Ecto neural progenitor cell (in vitro differentiated cells): ENCODE results near the gene CYP21A2.
"Not testable (repeated sequence)": the region's sequence is repeated elsewhere in the genome, so short reads cannot be mapped to it uniquely, and the experiment has no call there.

Experiments
- DNase-seq: peaks from one replicate; pipeline ENCODE4 v3.0.0-alpha.2; 2018; ENCODE audit warnings: low spot score

CYP21A2 gene

DNA sequence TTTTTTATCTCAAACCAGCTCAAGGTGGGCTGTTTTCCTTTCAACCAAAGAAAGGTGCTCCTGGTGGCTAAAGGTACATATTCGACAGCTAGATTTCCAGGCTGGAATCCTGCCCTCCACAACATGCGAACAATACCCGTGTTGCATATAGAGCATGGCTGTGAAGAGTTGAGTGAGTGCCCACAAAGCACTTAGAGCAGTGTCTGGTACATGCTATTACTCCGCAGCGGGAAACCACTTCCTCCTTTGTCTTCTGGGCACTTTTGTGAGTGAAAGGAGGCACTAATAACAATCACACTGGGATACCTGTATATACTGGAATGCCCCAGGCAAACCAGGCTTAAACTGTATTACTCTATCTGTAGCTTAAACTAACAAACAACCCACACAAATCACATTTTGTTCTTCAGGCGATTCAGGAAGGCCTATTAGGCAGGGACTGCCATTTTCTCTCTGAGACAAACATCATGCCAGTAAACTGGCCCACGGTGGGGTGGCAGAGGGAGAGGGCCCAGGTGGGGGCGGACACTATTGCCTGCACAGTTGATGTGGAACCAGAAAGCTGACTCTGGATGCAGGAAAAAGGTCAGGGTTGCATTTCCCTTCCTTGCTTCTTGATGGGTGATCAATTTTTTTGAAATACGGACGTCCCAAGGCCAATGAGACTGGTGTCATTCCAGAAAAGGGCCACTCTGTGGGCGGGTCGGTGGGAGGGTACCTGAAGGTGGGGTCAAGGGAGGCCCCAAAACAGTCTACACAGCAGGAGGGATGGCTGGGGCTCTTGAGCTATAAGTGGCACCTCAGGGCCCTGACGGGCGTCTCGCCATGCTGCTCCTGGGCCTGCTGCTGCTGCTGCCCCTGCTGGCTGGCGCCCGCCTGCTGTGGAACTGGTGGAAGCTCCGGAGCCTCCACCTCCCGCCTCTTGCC lies at the start of gene CYP21A2:
Gene CYP21A2 (plus strand): TSS at position 818 of the 927 bp plus-strand sequence. CDS start 8 bp downstream, at position 826.
- not testable (repeated sequence) for DNase-seq

DNA sequence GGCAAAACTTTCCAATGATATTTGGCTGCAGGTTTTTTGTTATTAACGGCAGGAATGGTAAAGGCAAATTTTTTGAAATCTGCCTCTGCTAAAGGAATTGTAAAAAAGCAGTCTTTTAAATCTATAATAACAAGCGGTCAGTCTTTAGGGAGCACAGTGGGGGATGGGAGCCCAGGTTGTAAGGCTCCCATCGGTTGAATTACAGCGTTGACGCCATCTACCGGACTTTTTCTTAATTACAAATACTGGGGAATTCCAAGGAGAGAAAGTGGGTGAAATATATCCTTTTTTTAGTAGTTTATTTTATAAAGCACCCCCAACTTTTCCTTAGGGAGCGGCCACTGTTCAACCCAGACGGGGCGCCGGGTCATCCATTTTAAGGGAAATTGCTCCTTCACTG lies 48.9 kb upstream of the CYP21A2 start:
- not testable (repeated sequence) for DNase-seq

DNA sequence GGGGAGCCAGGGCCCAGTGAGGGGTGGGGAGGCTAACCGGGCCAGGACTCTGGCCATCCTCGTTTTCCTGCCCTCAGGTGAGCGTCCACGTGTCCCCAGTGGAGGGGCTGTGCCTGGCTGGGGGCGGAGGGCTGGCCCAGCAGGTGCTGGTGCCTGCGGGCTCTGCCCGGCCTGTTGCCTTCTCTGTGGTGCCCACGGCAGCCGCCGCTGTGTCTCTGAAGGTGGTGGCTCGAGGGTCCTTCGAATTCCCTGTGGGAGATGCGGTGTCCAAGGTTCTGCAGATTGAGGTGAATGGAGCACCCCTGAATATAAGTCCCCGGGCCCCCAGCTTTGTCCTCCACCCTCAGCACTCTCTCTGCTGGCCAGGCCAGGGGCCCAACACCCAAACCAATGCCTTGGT lies 43.8 kb upstream of the CYP21A2 start:
- not testable (repeated sequence) for DNase-seq

DNA sequence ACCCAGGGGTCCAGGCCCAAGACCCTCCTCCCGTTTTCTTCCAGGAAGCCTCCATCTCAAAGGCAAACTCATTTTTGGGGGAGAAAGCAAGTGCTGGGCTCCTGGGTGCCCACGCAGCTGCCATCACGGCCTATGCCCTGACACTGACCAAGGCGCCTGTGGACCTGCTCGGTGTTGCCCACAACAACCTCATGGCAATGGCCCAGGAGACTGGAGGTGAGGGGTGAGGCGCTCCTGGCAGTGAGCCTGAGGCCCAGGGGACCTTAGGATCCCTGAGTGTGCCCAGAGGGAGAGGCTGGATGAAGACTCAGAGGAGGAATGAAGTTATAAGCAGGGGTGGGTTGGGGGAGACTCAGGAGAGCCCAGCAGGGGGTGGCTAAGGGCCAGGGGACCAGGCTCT lies 41.8 kb upstream of the CYP21A2 start:
- DNase-seq, result not testable (repeated sequence)

DNA sequence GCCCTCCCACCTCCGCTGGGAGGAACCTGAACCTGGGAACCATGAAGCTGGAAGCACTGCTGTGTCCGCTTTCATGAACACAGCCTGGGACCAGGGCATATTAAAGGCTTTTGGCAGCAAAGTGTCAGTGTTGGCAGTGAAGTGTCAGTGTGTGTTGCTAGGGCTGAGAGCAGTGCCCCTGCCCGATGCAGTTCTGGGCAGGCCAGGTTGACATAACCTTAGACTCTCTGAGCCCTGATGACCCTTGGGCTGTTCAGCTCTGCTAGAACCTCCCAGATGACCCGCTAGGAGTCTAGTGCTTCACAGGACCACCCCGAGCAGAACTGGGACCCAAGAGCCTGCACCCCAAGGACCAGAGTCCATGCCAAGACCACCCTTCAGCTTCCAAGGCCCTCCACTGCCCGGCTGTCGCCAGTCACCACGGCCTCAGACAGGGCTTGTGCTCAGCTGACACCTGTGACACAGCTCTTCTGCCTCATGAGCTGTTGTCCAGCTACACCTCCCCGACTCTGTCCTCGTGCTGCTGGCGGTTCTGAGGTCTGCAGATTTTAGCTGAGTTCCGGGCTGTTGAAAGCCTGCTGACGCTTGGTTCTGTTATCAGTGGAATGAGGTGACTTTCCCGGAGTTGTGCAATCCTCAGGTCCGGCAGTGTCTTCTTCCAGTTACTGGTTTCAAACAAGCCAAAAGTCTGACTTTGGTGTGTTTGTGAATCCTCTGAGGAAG lies 35.5 kb upstream of the CYP21A2 start:
- not testable (repeated sequence) for DNase-seq

DNA sequence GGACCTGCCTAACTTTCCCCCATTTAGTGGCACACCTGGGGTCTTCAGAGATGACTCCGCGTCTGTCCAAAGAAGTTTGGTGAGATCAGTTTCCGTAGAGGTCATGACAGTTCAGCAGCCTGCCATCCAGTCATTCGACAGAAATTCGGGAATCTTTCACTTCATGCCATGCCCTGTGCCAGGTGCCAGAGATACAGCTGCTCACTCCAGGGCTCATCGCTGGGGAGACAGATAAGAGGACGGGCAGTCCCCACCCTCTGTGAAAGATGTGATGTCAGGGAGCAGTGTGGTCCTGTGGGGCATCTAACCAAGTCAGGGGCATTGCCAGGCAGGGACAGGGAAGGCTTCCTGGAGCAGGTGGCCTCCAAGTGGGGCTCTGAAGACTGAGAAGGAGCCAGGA lies 34.9 kb upstream of the CYP21A2 start:
- DNase-seq, result not testable (repeated sequence)

DNA sequence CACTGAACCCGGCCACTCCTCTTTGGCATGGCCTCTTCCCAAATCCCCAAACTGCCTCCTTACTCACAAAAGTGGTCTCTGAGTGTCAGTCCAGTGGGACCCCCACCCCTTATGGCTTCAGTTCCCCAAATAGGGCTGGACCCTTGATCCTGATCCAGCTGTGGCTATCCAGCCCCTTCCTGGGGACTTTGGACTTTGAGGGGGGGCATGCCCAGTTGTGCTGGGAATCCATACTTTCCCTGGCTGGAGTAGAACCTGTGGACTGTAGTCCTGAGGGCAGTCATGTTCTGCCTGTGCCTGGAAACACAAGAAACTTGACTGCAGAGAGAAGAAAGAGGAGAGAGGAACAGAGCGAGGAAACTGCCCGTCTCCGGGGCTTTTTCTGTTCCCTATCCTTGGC lies 33.8 kb upstream of the CYP21A2 start:
- not testable (repeated sequence) for DNase-seq

DNA sequence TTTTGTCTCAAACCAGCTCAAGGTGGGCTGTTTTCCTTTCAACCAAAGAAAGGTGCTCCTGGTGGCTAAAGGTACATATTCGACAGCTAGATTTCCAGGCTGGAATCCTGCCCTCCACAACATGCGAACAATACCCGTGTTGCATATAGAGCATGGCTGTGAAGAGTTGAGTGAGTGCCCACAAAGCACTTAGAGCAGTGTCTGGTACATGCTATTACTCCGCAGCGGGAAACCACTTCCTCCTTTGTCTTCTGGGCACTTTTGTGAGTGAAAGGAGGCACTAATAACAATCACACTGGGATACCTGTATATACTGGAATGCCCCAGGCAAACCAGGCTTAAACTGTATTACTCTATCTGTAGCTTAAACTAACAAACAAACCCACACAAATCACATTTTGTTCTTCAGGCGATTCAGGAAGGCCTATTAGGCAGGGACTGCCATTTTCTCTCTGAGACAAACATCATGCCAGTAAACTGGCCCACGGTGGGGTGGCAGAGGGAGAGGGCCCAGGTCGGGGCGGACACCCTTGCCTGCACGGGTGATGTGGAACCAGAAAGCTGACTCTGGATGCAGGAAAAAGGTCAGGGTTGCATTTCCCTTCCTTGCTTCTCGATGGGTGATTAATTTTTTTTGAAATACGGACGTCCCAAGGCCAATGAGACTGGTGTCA lies 33.2 kb upstream of the CYP21A2 start:
- not testable (repeated sequence) for DNase-seq

DNA sequence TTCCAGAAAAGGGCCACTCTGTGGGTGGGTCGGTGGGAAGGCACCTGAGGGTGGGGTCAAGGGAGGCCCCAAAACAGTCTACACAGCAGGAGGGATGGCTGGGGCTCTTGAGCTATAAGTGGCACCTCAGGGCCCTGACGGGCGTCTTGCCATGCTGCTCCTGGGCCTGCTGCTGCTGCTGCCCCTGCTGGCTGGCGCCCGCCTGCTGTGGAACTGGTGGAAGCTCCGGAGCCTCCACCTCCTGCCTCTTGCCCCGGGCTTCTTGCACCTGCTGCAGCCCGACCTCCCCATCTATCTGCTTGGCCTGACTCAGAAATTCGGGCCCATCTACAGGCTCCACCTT lies 32.7 kb upstream of the CYP21A2 start:
- DNase-seq, result not testable (repeated sequence)

DNA sequence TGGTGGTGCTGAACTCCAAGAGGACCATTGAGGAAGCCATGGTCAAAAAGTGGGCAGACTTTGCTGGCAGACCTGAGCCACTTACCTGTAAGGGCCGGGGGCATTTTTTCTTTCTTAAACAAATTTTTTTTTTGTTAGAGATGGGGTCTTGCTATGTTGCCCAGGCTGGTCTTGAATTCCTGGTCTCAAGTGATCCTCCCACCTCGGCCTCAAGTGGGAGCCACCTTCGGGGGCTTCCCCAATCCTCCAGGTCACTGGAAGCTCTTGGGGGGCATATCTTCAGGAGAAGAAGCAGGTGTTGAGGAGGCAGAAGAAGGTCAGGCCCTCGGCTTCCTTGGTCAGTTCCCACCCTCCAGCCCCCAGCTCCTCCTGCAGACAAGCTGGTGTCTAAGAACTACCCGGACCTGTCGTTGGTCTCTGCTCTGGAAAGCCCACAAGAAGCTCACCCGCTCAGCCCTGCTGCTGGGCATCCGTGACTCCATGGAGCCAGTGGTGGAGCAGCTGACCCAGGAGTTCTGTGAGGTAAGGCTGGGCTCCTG lies 32.2 kb upstream of the CYP21A2 start:
- DNase-seq, result not testable (repeated sequence)

DNA sequence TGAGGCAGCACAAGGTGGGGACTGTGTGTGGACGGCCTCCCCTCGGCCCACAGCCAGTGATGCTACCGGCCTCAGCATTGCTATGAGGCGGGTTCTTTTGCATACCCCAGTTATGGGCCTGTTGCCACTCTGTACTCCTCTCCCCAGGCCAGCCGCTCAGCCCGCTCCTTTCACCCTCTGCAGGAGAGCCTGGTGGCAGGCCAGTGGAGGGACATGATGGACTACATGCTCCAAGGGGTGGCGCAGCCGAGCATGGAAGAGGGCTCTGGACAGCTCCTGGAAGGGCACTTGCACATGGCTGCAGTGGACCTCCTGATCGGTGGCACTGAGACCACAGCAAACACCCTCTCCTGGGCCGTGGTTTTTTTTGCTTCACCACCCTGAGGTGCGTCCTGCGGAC lies 31.1 kb upstream of the CYP21A2 start:
- DNase-seq, result not testable (repeated sequence)

DNA sequence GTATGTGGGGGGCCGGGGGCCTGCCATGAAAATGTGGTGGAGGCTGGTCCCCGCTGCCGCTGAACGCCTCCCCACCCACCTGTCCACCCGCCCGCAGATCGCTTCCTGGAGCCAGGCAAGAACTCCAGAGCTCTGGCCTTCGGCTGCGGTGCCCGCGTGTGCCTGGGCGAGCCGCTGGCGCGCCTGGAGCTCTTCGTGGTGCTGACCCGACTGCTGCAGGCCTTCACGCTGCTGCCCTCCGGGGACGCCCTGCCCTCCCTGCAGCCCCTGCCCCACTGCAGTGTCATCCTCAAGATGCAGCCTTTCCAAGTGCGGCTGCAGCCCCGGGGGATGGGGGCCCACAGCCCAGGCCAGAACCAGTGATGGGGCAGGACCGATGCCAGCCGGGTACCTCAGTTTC lies 30.2 kb upstream of the CYP21A2 start:
- not testable (repeated sequence) for DNase-seq

DNA sequence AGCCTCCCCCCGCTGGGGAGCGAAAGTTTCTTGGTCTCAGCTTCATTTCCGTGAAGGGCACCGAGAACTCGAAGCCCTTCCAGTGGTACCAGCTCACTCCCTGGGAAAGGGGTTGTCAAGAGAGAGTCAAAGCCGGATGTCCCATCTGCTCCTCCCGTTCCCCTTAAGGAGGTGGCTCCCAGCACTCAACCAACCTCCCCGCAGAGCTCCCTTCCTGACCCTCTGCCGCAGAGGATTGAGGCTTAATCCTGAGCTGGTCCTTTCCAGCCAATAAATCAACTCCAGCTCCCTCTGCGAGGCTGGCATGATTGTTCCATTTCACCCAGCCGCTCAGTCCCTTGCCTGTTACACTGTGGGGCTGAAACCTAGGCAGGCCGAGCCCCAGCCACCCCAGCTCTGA lies 29.6 kb upstream of the CYP21A2 start:
- DNase-seq, result not testable (repeated sequence)

DNA sequence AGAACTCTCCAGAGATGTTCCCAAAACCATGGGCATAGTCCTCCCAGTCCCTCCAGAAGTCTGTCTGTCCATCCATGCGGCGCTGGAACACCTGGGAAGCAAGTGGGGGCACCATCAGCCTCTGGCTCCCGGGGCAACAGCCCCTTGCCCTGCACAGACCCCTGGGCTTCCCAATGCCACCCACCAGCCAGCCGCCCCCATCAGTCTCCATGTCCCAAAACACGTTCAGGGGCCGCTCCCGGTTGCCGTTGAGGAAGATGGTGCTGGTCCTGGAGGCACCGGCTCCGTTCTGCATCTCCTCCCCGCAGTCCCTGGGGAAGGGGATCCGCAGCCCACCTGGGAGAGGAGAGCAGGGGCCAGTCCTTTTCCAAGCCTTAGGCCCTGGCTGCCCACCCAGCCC lies 28.7 kb upstream of the CYP21A2 start:
- DNase-seq, result not testable (repeated sequence)

DNA sequence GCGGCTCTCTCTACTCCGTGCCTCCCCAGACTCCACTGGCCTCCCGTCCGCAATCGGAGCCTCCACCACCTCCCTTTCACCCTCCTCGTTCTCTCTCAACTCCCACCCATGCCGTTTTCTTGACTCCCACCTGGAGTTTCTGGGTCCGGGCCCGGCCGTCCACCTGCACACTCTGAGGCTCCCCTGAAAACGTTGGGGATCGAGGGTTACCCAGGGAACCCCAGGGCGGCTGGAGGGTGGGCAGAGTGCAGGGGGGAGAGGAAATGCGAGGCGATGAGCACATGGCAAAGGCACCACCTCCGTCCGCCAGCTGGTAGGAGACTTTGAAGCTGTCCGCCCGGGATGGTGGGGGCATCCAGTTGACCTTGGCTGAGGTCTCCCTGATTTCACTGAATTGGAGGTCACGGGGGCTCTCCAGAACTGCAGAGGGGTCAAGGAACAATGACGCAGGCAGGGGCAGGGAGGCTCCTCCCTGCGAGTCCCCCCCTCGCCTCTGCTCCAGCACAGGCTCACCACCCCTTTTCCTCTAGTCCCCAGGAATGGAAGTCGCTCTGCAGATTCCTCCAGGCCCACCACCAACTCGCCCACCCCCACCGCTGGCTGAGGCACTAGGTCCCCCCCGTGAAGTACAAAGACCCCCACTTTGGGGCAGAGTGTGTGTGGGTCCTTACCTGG lies 27.2 kb upstream of the CYP21A2 start:
- not testable (repeated sequence) for DNase-seq

DNA sequence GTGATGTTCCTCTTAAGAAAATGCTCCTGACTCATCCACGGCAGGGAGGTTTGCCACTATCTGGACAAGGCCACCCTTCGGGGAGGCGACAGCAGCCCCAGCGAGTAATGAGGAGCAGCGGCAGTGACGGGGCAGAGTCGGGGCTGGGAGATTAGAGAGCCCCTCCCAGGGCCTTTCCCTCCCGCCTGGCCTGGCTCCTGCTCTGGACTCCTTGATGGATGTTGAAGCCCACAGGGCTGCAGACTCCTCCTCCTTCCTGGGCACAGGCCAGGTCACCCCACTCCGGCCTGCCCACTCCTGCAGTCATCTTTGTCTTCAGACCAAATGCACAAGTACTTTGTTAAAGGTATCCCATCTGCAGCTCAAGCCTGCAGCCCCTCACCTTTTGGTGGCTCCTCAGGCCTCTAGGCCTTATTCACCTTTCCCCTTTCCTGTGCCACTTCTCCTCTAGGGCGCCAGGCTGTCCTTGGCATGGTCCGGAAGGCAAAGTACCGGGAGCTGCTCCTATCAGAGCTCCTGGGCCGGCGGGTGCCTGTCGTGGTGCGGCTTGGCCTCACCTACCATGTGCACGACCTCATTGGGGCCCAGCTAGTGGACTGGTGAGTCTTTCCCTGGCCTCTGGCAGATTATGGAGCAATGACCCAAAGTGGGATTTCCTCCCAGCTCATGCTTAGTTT lies 25.1 kb upstream of the CYP21A2 start:
- DNase-seq, result not testable (repeated sequence)

DNA sequence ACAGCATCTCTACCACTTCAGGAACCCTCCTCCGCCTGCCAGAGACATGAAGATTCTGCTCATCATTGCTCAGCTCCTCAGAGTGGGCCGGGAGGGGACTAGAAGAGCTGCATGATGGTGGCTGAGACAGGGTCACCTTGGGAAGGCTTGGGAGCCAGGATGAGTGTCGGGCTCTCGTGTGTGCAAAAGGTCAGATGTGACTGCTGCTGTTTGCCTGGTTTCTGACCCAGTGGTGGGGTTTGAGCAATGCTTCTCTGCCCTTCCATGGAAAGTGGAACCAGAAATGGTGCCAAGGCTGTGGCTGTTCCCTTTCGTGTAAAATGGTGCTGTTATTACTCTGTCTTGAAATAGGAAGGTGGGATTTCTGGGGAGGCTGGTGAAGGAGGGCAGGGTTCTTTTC lies 24.5 kb upstream of the CYP21A2 start:
- not testable (repeated sequence) for DNase-seq

DNA sequence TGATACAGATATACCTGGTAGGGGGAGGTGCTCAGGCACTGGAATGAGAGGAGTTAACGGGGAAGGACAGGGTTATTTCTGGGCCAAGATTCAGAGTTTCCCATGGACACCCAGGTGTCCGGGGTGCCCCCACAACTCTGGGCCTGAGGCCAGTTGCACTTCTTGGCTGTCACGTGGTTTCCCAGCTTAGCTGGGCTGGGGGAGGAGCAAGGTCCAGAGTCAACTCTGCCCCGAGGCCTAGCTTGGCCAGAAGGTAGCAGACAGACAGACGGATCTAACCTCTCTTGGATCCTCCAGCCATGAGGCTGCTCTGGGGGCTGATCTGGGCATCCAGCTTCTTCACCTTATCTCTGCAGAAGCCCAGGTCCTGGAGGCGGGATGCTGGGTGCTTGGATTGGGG lies 23.7 kb upstream of the CYP21A2 start, which contains the start of gene C4B:
Gene C4B (plus strand): TSS at position 249 of the 400 bp plus-strand sequence. CDS start 51 bp downstream, at position 300.
- not testable (repeated sequence) for DNase-seq

DNA sequence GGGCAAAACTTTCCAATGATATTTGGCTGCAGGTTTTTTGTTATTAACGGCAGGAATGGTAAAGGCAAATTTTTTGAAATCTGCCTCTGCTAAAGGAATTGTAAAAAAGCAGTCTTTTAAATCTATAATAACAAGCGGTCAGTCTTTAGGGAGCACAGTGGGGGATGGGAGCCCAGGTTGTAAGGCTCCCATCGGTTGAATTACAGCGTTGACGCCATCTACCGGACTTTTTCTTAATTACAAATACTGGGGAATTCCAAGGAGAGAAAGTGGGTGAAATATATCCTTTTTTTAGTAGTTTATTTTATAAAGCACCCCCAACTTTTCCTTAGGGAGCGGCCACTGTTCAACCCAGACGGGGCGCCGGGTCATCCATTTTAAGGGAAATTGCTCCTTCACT lies 16.1 kb upstream of the CYP21A2 start:
- not testable (repeated sequence) for DNase-seq

DNA sequence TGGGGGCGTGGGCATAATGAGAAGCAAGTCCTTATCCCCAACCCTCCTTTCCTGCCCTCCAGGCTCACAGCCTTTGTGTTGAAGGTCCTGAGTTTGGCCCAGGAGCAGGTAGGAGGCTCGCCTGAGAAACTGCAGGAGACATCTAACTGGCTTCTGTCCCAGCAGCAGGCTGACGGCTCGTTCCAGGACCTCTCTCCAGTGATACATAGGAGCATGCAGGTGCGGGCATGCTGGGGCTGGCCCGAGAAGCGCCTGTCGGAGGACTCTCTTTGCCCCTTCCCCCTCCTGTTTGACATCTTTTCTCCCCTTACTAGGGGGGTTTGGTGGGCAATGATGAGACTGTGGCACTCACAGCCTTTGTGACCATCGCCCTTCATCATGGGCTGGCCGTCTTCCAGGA lies 9.6 kb upstream of the CYP21A2 start:
- not testable (repeated sequence) for DNase-seq

DNA sequence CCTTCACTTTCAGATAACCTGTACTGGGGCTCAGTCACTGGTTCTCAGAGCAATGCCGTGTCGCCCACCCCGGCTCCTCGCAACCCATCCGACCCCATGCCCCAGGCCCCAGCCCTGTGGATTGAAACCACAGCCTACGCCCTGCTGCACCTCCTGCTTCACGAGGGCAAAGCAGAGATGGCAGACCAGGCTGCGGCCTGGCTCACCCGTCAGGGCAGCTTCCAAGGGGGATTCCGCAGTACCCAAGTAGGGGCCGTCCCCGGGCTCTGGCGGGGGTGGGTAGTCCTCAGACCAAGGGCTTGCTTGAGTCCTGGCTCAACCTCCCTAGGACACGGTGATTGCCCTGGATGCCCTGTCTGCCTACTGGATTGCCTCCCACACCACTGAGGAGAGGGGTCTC lies 8.7 kb upstream of the CYP21A2 start:
- DNase-seq, result not testable (repeated sequence)
